ENCODE measurements around the gene PARVG. TPM values are rescaled to one million over a fixed set of nuclear protein-coding genes. Genes with fewer than 3 reads are reported as not detected.

Gene PARVG
- total RNA-seq, 3 donors from 2014 or later: 5.8 to 9.7 (median 8.1) TPM

GRCh38 chr22:44179989-44180705 is 578 bp upstream of the PARVG start:
- intact Hi-C loops (cut with DNase I, micrococcal nuclease): no loop called here
- ATAC-seq (no peak), DNase-seq (peak in 2 of 3 donors; percentile 12 to 30)
- Histone ChIP-seq H3K4me1 (ENCODE audit: low read depth) (no peaks in the 10 kb centered on the region), H3K4me3 (no peak overlapping the region), H3K36me3 (ENCODE audit: low read depth) (no peaks in the 10 kb centered on the region), H3K9me3 (no peaks in the 10 kb centered on the region)
- no peak for TF ChIP-seq CTCF (IDR thresholded peaks at IDR 0.05)

GRCh38 chr22:44181033-44181911 is 547 bp downstream of the PARVG start:
- TF ChIP-seq CTCF (IDR thresholded peaks at IDR 0.05): no peak
- intact Hi-C loops (cut with DNase I, micrococcal nuclease): no loop called here
- Histone ChIP-seq H3K36me3 (ENCODE audit: low read depth) (no peaks in the 10 kb centered on the region), H3K4me3 (no peak overlapping the region), H3K9me3 (no peaks in the 10 kb centered on the region), H3K4me1 (ENCODE audit: low read depth) (no peaks in the 10 kb centered on the region)
- peak; percentile 34 to 78 (median 52) for DNase-seq
- ATAC-seq: peak; percentile 73

- intact Hi-C loops (cut with DNase I, micrococcal nuclease): no loop called here
- Histone ChIP-seq H3K4me3 (no peak overlapping the region), H3K36me3 (ENCODE audit: low read depth) (no peaks in the 10 kb centered on the region), H3K9me3 (no peaks in the 10 kb centered on the region), H3K4me1 (ENCODE audit: low read depth) (no peaks in the 10 kb centered on the region)
- DNase-seq: no peak
- no peak for TF ChIP-seq CTCF (IDR thresholded peaks at IDR 0.05)
- ATAC-seq: peak; percentile 16
Measured at GRCh38 chr22:44181912-44182587, 1.3 kb downstream of the PARVG start.

GRCh38 chr22:44182588-44183286 is 2.0 kb downstream of the PARVG start:
- H3K4me3 ChIP-seq: no peak overlapping the region
- no peaks in the 10 kb centered on the region for H3K36me3 ChIP-seq (ENCODE audit: low read depth)
- no peaks in the 10 kb centered on the region for H3K9me3 ChIP-seq
- H3K4me1 ChIP-seq (ENCODE audit: low read depth): no peaks in the 10 kb centered on the region
- intact Hi-C loops (cut with DNase I, micrococcal nuclease): no loop called here
- peak; percentile 36 to 85 (median 57) for DNase-seq
- no peak for TF ChIP-seq CTCF (IDR thresholded peaks at IDR 0.05)
- ATAC-seq: peak; percentile 74

- no peak overlapping the region for H3K4me3 ChIP-seq
- intact Hi-C loops (cut with DNase I, micrococcal nuclease): no loop called here
Measured at GRCh38 chr22:44183287-44183588, 2.5 kb downstream of the PARVG start.

More at GRCh38 chr22:44183287-44183588, 2.5 kb downstream of the PARVG start:
- no peak for TF ChIP-seq CTCF (IDR thresholded peaks at IDR 0.05)
- Histone ChIP-seq H3K36me3 (ENCODE audit: low read depth) (no peaks in the 10 kb centered on the region), H3K9me3 (no peaks in the 10 kb centered on the region), H3K4me1 (ENCODE audit: low read depth) (no peaks in the 10 kb centered on the region)
- ATAC-seq: no peak
- peak in 1 of 3 donors; percentile 53 for DNase-seq
